GM12878 (cell line): Measurements from ENCODE around the gene GAS6. TPM values are rescaled to one million over a fixed set of nuclear protein-coding genes. Genes with fewer than 3 reads are reported as not detected.

Experiments
- ATAC-seq: fragments of 200-7000 bp; cut with Tn5 transposase; 3 replicates; pipeline ENCODE4 v1.9.1; 2020; ENCODE audit warnings: mild to moderate bottlenecking, moderate library complexity
- BruUV-seq: library from RNA; stranded (reverse); fragments of 400-500 nt; replicated peaks from 2 replicates; lab custom pipeline; 2021; lab: Mats Ljungman, UMichigan
- CTCF ChIA-PET: fragments of 300-600 bp; sonication (Branson Sonifier 250); formaldehyde crosslinking; extraction: SDS; loops from one replicate; lab custom pipeline; 2021; ENCODE audit warnings: inconsistent platforms; lab: Yijun Ruan, JAX
- POLR2A ChIA-PET: fragments of 350-600 bp; formaldehyde crosslinking; extraction: SDS; loops from one replicate; lab custom pipeline; 2021; ENCODE audit warnings: inconsistent platforms; lab: Charles Lee
- RAD21 ChIA-PET: fragments of 300-600 bp; sonication (Branson Sonifier 250); formaldehyde crosslinking; loops from one replicate; lab custom pipeline; 2023; ENCODE audit warnings: antibody characterized with exemption; ENCODE audit not compliant: unreplicated experiment; lab: Charles Lee
- SMC1A ChIA-PET: fragments of 300-600 bp; sonication (Branson Sonifier 250); formaldehyde crosslinking; loops from one replicate; lab custom pipeline; 2023; ENCODE audit not compliant: unreplicated experiment, uncharacterized antibody; lab: Charles Lee
- DNase-seq: peaks from one replicate; pipeline ENCODE4 v3.0.0-alpha.2; 2011; ENCODE audit warnings: low read depth, low spot score
- FAIRE-seq: peaks from 3 replicates; lab custom pipeline; 2011; peaks lifted over from hg19 to GRCh38; lab: Jason Lieb, UNC
- H2AFZ ChIP-seq: 2 replicates; pipeline ENCODE4 v1.6.0; 2011; ENCODE audit warnings: low read depth, low read length, control low read depth; ENCODE audit not compliant: control insufficient read depth
- H3K27ac ChIP-seq: 2 replicates; pipeline ENCODE4 v1.5.1; 2011; ENCODE audit warnings: control low read depth; ENCODE audit not compliant: control insufficient read depth, insufficient read depth
- H3K27me3 ChIP-seq, 2 experiments: replicated peaks in 1 of 2; 2 replicates each; pipeline versions ENCODE4 v1.6.0 to v1.6.1; 2011; ENCODE audit warnings: low read length in 1 of 2; ENCODE audit not compliant: control insufficient read depth in 2 of 2, insufficient read depth in 2 of 2
- H3K36me3 ChIP-seq, 2 experiments: 2 replicates each; pipeline ENCODE4 v1.5.1; 2011; ENCODE audit warnings: low read length in 1 of 2; ENCODE audit not compliant: control insufficient read depth in 2 of 2, insufficient read depth in 2 of 2
- H3K4me1 ChIP-seq: 2 replicates; pipeline ENCODE4 v1.6.1; 2011; ENCODE audit warnings: mild to moderate bottlenecking, low read length, moderate library complexity, mixed read lengths; ENCODE audit not compliant: control insufficient read depth, insufficient read depth
- H3K4me2 ChIP-seq: 2 replicates; pipeline ENCODE4 v1.6.0; 2011; ENCODE audit warnings: control low read depth; ENCODE audit not compliant: control insufficient read depth, insufficient read depth
- H3K4me3 ChIP-seq: fragments of 200-600 bp; sonication (generic); 2 replicates; pipeline ENCODE4 v1.5.1; 2016
- H3K79me2 ChIP-seq: 2 replicates; pipeline ENCODE4 v1.6.0; 2011; ENCODE audit warnings: low read length; ENCODE audit not compliant: control insufficient read depth, insufficient read depth
- H3K9ac ChIP-seq: 2 replicates; pipeline ENCODE4 v1.8.0; 2011; ENCODE audit warnings: low read length, control low read depth, mixed read lengths; ENCODE audit not compliant: control insufficient read depth, insufficient read depth
- H3K9me3 ChIP-seq: replicated peaks from 3 replicates; pipeline ENCODE4 v1.5.1; 2011; ENCODE audit warnings: mild to moderate bottlenecking, low read length; ENCODE audit not compliant: control insufficient read depth, insufficient read depth
- H4K20me1 ChIP-seq: 2 replicates; pipeline ENCODE4 v1.6.0; 2011; ENCODE audit not compliant: control insufficient read depth, insufficient read depth
- EED ChIP-seq: sonication (generic); IDR thresholded peaks from 2 replicates; pipeline ENCODE4 v1.6.1; 2016; ENCODE audit warnings: antibody characterized with exemption, low read depth
- POLR2A ChIP-seq: IDR thresholded peaks from 2 replicates; pipeline ENCODE4 v1.6.1; 2011; ENCODE audit warnings: low read depth, mild to moderate bottlenecking, low read length
- WGBS: methylation state at CpG from one replicate; pipeline ENCODE4 v1.1.6; 2016; ENCODE audit warnings: low lambda C conversion rate; ENCODE audit not compliant: insufficient replicate concordance, insufficient coverage; ENCODE audit errors: missing lambda C conversion rate; 5-methylcytosine and 5-hydroxymethylcytosine counted together
- in situ Hi-C: fragments of 300-500 bp; cut with MboI; formaldehyde crosslinking; loops from 9 replicates; pipeline ENCODE4 v1.14.3; 2018; ENCODE audit warnings: mixed read lengths
- intact Hi-C: fragments of 100-400 bp; cut with micrococcal nuclease; formaldehyde crosslinking; loops from one replicate; pipeline ENCODE4 v1.14.2; 2022; ENCODE audit not compliant: unreplicated experiment
- polyA plus RNA-seq, 11 experiments: library from polyadenylated mRNA; depleted of rRNA in 4 of 11; unstranded in 6 of 11; stranded (reverse) in 5 of 11; fragments of >200 nt; fragmentation: Nextera tagmentation in 4 of 11; fragmentation: Illumina TruSeq in 1 of 11; extraction: Ambion mirVana in 4 of 11; extraction: Trizol in 1 of 11; gene quantifications; 1 replicate in 1 of 11; 2 replicates in 10 of 11; pipeline versions ENCODE4 v1.2.1 to v1.2.3, GENCODE V29; 2011 to 2016; ENCODE audit warnings: inconsistent platforms in 2 of 11, missing spikeins in 2 of 11, low read depth in 1 of 11
- total RNA-seq, 4 experiments: library from RNA; depleted of rRNA in 3 of 4; stranded (reverse); fragments of >200 nt in 3 of 4; fragmentation: Illumina TruSeq in 1 of 4; extraction: Trizol in 1 of 4; gene quantifications; 2 replicates each; pipeline versions ENCODE4 v1.2.1 to v1.2.3, GENCODE V29; 2013 to 2021
- TF ChIP-seq, protein P1 (sequence below): fragments of 450-650 bp; formaldehyde crosslinking; IDR thresholded peaks from 2 replicates; pipeline ENCODE4 v1.4.0; 2022; ENCODE audit warnings: mild to moderate bottlenecking, moderate library complexity

The GAS6 gene
- total and polyA plus RNA-seq, 10 of the 15 experiments (the other 5 are each of a cell fraction or from before 2014, with no cell fraction given): 0.03 to 0.59 (median 0.10) TPM; not detected in 2

DNA sequence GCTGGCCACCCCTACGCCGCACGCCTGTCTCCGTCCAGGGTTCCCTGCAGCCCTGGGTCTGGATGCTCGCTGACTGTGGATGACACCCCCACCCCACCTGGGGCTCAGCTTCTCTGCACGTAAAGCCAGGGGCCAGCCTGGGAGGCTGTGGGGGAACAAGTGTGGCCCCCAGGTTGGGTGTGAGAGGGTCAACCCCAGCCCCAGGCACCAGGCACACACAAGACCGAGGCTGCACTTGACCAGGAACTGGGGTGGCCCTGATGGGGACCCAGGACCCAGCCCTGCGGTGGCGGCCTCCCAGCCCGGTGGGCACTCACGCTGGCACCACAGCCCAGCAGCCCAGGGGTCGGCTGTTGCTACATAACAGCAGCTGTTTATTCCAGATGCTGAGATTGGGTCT lies 41.6 kb downstream of the GAS6 start:
- Histone ChIP-seq H4K20me1 (no peaks in the 10 kb centered on the region), H3K36me3 (no peaks in the 10 kb centered on the region), H3K4me3 (no peak overlapping the region), H3K27ac (no peak overlapping the region), H3K9ac (no peak overlapping the region), H3K4me1 (no peaks in the 10 kb centered on the region), H2AFZ (no peak overlapping the region), H3K27me3 (no peaks in the 10 kb centered on the region), H3K9me3 (no peaks in the 10 kb centered on the region), H3K79me2 (no peaks in the 10 kb centered on the region), H3K4me2 (no peak overlapping the region)
- ChIA-PET CTCF (no interaction called here), RAD21 (no interaction called here), SMC1A (no interaction called here), POLR2A (no interaction called here)
- in situ Hi-C loops: no loop called here
- intact Hi-C loops: no loop called here
- ATAC-seq (no peak), DNase-seq (no peak), FAIRE-seq (no peak)
- WGBS: 86% methylated on average over 11 of the region's 12 CpGs
- TF ChIP-seq, protein P1, sequence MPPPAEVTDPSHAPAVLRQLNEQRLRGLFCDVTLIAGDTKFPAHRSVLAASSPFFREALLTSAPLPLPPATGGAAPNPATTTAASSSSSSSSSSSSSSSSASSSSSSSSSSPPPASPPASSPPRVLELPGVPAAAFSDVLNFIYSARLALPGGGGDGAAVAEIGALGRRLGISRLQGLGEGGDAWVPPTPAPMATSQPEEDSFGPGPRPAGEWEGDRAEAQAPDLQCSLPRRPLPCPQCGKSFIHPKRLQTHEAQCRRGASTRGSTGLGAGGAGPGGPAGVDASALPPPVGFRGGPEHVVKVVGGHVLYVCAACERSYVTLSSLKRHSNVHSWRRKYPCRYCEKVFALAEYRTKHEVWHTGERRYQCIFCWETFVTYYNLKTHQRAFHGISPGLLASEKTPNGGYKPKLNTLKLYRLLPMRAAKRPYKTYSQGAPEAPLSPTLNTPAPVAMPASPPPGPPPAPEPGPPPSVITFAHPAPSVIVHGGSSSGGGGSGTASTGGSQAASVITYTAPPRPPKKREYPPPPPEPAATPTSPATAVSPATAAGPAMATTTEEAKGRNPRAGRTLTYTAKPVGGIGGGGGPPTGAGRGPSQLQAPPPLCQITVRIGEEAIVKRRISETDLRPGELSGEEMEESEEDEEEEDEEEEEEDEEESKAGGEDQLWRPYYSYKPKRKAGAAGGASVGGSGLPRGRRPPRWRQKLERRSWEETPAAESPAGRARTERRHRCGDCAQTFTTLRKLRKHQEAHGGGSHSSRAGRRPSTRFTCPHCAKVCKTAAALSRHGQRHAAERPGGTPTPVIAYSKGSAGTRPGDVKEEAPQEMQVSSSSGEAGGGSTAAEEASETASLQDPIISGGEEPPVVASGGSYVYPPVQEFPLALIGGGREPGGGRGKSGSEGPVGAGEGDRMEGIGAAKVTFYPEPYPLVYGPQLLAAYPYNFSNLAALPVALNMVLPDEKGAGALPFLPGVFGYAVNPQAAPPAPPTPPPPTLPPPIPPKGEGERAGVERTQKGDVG (CRISPR knock-in tag): no peak
- BruUV-seq: no TSS peak

DNA sequence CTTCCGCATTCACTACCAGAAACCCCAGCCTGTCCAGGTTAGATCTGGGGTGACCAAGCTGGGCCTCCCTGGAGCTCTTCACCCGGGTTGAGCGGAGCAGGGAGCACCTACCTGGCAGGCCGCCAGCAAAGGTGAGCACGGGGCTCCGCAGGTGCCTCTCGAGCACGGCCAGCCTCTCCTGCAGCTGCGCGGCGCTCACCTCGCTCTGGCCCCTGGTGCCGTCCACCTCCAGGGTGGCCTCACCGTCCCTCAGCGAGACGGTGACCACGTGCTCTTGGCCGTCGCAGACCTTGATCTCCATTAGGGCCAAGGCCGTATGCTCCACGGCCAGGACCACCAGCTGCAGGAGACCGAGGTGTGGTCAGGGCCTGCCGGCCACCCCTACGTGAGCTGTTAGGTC lies 42.0 kb downstream of the GAS6 start:
- no peak for ATAC-seq
- intact Hi-C loops (no loop called here), in situ Hi-C loops (no loop called here)
- Histone ChIP-seq H3K27ac (no peak overlapping the region), H3K4me2 (no peak overlapping the region), H2AFZ (no peak overlapping the region), H3K9ac (no peak overlapping the region)
- CTCF ChIA-PET: no interaction called here
- TF ChIP-seq EED (no peak), POLR2A (0 out of 2 replicates have a peak, but pooled peaks have one; percentile 14)
- TF ChIP-seq, all 136 proteins: peak for 1
- no peak for FAIRE-seq
- Histone ChIP-seq H4K20me1 (no peaks in the 10 kb centered on the region), H3K4me3 (no peak overlapping the region), H3K36me3 (no peaks in the 10 kb centered on the region), H3K9me3 (no peaks in the 10 kb centered on the region), H3K79me2 (no peaks in the 10 kb centered on the region; the same call in 1 of the 2 replicates), H3K4me1 (no peaks in the 10 kb centered on the region), H3K27me3 (no peaks in the 10 kb centered on the region)
- ChIA-PET POLR2A (no interaction called here), RAD21 (no interaction called here), SMC1A (no interaction called here)
- WGBS: 95% methylated on average over 24 of the region's 24 CpGs
- no peak for DNase-seq
- no TSS peak for BruUV-seq
